Stimulated activated CD4-positive, alpha-beta T cell treated with anti-CD3 and anti-CD28 coated beads, Interleukin-2, amount 100 ng/mL, for 4 hours (primary cell): Measurements from ENCODE around the gene TECPR2.

ENCODE experiments used
- DNase-seq: peaks from one replicate; pipeline ENCODE4 v3.0.0-alpha.2; 2020; ENCODE audit warnings: low read depth

Gene TECPR2

DNA sequence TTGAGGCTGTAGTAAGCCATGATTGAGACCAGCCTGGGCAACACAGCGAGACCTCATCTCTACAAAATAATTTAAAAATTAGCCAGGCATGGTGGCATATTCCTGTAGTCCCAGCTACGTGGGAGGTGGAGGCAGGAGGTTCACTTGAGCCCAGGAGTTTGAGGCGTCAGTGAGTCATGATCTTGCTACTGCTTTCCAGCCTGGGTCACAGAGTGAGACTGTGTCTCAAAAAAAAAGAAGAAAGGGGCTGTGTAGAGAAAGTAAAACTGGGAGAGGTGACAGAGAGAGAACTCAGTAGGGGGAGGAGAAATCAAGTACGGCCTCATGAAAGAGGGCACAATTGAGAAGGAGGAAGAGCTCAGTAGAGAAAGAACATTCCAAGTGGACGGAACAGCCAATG, 12.4 kb downstream of the TECPR2 start:
- no peak for DNase-seq

- DNase-seq: no peak
Measured at GRCh38 chr14:102377696-102378095, 15.0 kb downstream of the TECPR2 start.

- no peak for DNase-seq
Measured at GRCh38 chr14:102378830-102379229, 16.1 kb downstream of the TECPR2 start.

- no peak for DNase-seq
Measured at GRCh38 chr14:102387086-102387485, 24.3 kb downstream of the TECPR2 start.

DNA sequence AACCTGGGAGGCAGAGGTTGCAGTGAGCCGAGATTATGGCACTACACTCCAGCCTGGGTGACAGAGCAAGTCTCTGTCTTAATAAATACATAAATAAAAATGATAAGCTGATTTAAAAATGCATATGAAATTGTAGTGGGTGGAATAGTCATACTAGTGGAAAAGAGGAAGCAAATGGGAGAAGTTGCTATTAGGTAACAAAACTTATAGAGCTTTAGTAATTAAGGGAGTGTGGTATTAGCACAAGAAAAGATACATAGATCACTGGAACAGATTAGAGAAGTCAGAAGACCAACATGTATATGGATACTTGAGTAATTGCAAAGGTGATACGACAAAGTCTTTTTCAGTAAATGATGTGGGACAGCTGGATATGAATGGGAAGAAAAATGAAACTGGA, 26.5 kb downstream of the TECPR2 start:
- no peak for DNase-seq

- no peak for DNase-seq
Measured at GRCh38 chr14:102390064-102390855, 27.5 kb downstream of the TECPR2 start.

DNA sequence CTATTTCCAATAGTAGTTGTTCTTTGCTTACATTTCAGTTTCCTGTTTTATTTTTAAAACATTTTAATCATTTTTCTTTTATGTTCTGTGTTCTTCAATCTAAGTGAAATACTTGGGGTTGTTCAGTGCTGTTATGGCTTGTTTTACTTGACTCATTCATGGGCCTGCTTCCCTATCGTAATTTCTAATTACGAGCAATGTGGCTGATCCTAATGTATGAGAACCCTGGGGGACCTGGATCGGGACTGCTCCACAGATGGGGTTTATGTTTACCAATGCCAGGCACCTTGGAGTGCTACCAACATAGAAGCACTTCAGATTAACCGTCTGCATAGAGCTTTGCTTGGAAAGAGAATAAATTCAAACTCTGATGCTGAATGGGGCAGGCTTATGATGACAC, 29.8 kb downstream of the TECPR2 start:
- no peak for DNase-seq

GRCh38 chr14:102394717-102395375, 32.1 kb downstream of the TECPR2 start:
- no peak for DNase-seq

DNA sequence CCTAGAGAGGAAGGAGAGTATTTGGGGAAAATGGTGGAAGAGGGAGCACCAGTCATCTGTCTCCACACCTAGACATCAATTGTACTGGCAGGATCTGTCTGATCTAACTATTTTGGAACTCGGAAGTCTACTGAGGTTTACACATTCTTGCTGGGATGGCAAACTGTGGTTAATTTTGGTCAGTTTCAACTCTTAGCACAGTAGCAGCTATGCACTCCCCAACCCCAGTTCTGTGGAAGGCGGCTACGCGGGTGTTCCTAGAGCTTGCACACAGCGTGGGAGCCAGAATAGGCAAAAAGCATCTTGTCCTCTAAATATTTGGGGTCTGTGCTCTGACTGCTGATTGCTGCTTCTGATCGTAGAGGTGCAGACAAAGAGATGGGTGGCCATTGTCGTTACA, 33.8 kb downstream of the TECPR2 start:
- DNase-seq: no peak

DNA sequence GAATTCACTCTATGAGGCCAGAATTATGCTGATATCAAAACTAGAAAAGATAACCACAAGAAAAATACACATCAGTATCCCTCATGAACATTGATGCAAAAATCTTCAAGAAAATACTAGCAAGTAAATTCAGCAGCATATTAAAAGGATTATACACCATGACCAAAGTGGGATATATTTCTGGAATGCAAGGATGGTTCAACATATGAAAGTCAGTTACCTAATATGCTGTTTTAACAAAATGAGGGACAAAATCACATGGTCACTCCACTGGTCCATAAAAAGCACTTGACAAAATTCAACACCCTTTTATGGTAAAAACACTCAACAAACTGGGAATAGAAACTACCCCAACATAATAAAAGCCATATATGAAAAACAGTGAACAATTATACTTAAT, 40.3 kb downstream of the TECPR2 start:
- no peak for DNase-seq

GRCh38 chr14:102407258-102407657, 44.5 kb downstream of the TECPR2 start:
- no peak for DNase-seq

GRCh38 chr14:102408724-102409123, 46.0 kb downstream of the TECPR2 start:
- no peak for DNase-seq

GRCh38 chr14:102415671-102416070, 52.9 kb downstream of the TECPR2 start:
- no peak for DNase-seq

DNA sequence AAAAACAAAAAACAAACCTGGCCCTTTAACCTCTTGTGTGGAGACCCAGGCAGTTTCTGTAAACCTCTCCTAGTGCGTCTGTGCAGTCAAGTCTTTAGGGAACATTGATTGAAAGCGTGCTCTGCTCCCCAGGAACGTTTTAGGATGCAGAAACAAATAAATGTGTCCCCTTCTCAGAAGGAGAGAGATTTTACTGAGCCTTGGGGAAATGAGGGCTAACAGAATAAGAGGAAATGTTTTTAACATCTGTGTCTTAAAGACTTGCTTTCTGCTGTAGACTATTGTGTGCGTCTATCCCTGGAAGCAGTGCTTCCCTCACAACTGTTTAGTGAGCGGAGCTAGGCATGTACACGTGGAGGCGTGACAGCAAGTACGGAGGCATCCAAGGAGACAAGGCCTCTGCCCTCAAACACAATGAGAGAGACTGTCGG, 54.3 kb downstream of the TECPR2 start:
- DNase-seq: no peak

- no peak for DNase-seq
Measured at GRCh38 chr14:102417646-102418045, 54.9 kb downstream of the TECPR2 start.

- no peak for DNase-seq
Measured at GRCh38 chr14:102418169-102418852, 55.6 kb downstream of the TECPR2 start.

- no peak for DNase-seq
Measured at GRCh38 chr14:102418853-102419240, 56.1 kb downstream of the TECPR2 start.

DNA sequence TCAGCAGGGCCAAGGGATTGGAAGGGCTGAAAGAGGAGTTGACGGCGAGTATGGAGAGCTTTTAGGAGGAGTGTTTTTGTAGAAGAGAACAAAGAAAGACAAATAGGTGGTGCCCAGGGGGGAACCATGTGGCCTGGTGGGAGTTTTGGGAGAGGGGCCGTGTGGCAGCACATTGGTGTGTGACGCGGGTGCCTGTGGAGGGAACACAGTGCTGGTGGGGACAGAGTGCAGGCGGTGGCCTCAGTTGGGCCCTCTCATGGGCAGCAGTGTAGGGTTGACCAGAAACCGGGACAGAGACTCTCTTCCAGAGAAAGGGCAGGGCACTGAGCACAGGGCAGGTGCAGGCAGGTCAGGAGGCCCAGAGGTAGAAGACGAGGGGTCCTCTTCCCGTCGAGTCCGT, 56.5 kb downstream of the TECPR2 start:
- DNase-seq: no peak

DNA sequence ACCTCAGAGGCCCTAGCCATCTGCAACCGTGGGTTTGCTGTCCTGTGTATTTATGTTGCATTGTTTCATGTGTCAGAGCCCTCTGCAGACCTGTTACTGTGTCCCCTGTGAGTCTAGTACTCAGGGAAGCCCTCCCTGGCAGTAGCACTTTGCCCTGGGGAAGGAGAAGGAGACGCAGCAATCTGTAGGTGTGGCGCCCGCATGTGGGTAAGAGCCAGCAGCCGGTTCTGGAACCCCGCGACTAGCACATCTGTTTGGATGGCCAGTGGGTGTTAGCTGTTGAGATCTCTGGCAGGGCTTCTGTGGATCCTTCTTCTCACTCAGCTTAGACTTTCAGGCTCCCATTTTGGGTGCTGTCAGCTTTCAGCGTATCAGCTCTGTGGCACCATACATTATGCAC, 57.0 kb downstream of the TECPR2 start:
- DNase-seq: no peak

GRCh38 chr14:102421411-102422057, 58.8 kb downstream of the TECPR2 start:
- no peak for DNase-seq

DNA sequence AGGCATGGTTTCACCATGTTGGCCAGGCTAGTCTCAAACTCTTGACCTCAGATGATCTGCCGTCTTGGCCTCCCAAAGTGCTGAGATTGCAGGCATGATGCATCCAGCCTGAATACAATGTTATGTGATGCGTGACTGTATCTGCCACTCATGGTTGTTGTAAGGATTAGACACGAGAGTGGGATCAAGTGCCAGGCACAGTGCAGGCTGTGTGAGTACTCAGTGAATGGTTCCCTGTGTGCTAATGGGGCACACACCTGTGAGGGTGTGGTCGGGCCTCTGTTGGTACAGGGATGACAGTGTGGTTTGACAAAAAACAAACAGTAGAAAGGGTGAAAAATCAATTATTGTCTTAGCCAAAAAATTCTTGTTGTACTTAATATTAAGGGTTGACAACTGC, 61.8 kb downstream of the TECPR2 start:
- no peak for DNase-seq

GRCh38 chr14:102424923-102425322, 62.2 kb downstream of the TECPR2 start:
- no peak for DNase-seq

- DNase-seq: no peak
Measured at GRCh38 chr14:102426796-102427195, 64.1 kb downstream of the TECPR2 start.
